Activated T-helper 1 cell treated with anti-CD3 and anti-CD28 coated beads, Interleukin-12 subunit alpha, Interleukin-12 subunit beta, Interleukin-2, Interleukin-4 antibody, amounts not matched to agents 30 ng/mL and 10 ng/mL and 1 ng/mL, durations not matched to agents 14 hours and 24 hours and 36 hours (primary cell): ENCODE data around the gene PPIL1. TPM values are rescaled to one million over a fixed set of nuclear protein-coding genes. Genes with fewer than 3 reads are reported as not detected.

Experiments used
- DNase-seq: peaks from one replicate; pipeline ENCODE4 v3.0.0; 2021; ENCODE audit warnings: low spot score
- H3K27ac Mint-ChIP-seq: one replicate; pipeline ENCODE4 v1.8.0; 2021; ENCODE audit warnings: mild to moderate bottlenecking, mixed read lengths
- H3K27me3 Mint-ChIP-seq: one replicate; pipeline ENCODE4 v1.8.0; 2022; ENCODE audit warnings: mild to moderate bottlenecking, moderate library complexity, mixed read lengths; ENCODE audit not compliant: insufficient read depth
- H3K36me3 Mint-ChIP-seq: one replicate; pipeline ENCODE4 v1.8.0; 2021; ENCODE audit warnings: low read depth, mixed read lengths
- H3K4me1 Mint-ChIP-seq: one replicate; pipeline ENCODE4 v1.8.0; 2021; ENCODE audit warnings: low read depth, mixed read lengths
- H3K4me3 Mint-ChIP-seq: one replicate; pipeline ENCODE4 v1.8.0; 2021; ENCODE audit warnings: mild to moderate bottlenecking, moderate library complexity, mixed read lengths
- H3K9me3 Mint-ChIP-seq: one replicate; pipeline ENCODE4 v1.8.0; 2021; ENCODE audit warnings: mixed read lengths
- intact Hi-C: fragments of 100-400 bp; cut with micrococcal nuclease; formaldehyde crosslinking; loops from one replicate; pipeline ENCODE4 v1.15.1; 2024
- total RNA-seq: library from RNA; stranded (reverse); gene quantifications from 2 replicates; pipeline ENCODE4 v1.2.3, GENCODE V29; 2022

PPIL1 gene
- total RNA-seq, 1 donor from 2014 or later, result 60.2 TPM

- H3K4me1 Mint-ChIP-seq, result no peaks in the 10 kb centered on the region
- no peak overlapping the region for H3K27ac Mint-ChIP-seq
- intact Hi-C loops, result loop anchor here (2.0 kb wide), 1 partner anchor 13 kb away; no protein-coding TSS in a partner anchor
- no peak for DNase-seq
- H3K36me3 Mint-ChIP-seq, result peaks cover 14% of the 10 kb centered on the region
- H3K4me3 Mint-ChIP-seq, result no peak overlapping the region
- H3K9me3 Mint-ChIP-seq, result no peaks in the 10 kb centered on the region
- peaks cover 2% of the 10 kb centered on the region for H3K27me3 Mint-ChIP-seq
These were observed 26.6 kb downstream of the PPIL1 start for GRCh38 chr6:36847991-36848390.

GRCh38 chr6:36847152-36847551, 27.5 kb downstream of the PPIL1 start:
- intact Hi-C loops, result loop anchor here (2.0 kb wide), 1 partner anchor 14 kb away; no protein-coding TSS in a partner anchor
- Mint-ChIP-seq H3K27me3 (peaks cover 2% of the 10 kb centered on the region), H3K4me1 (no peaks in the 10 kb centered on the region), H3K36me3 (peaks cover 8% of the 10 kb centered on the region), H3K27ac (no peak overlapping the region), H3K4me3 (no peak overlapping the region), H3K9me3 (no peaks in the 10 kb centered on the region)
- no peak for DNase-seq

GRCh38 chr6:36845233-36845632, 29.4 kb downstream of the PPIL1 start:
- Mint-ChIP-seq H3K9me3 (no peaks in the 10 kb centered on the region), H3K27me3 (peaks cover 10% of the 10 kb centered on the region), H3K36me3 (peaks cover 2% of the 10 kb centered on the region), H3K4me3 (no peak overlapping the region), H3K27ac (no peak overlapping the region), H3K4me1 (no peaks in the 10 kb centered on the region)
- intact Hi-C loops, result no loop called here
- no peak for DNase-seq

GRCh38 chr6:36844232-36845170, 30.1 kb downstream of the PPIL1 start:
- no peaks in the 10 kb centered on the region for H3K9me3 Mint-ChIP-seq
- no peaks in the 10 kb centered on the region for H3K36me3 Mint-ChIP-seq

GRCh38 chr6:36843170-36843569, 31.4 kb downstream of the PPIL1 start:
- no peak overlapping the region for H3K27ac Mint-ChIP-seq
- DNase-seq, result no peak
- no peaks in the 10 kb centered on the region for H3K9me3 Mint-ChIP-seq
- no peak overlapping the region for H3K4me3 Mint-ChIP-seq
- H3K27me3 Mint-ChIP-seq, result peaks cover 18% of the 10 kb centered on the region
- intact Hi-C loops, result no loop called here
- H3K36me3 Mint-ChIP-seq, result peaks cover 2% of the 10 kb centered on the region
- peaks cover 6% of the 10 kb centered on the region for H3K4me1 Mint-ChIP-seq

More at GRCh38 chr6:36844232-36845170, 30.1 kb downstream of the PPIL1 start:
- Mint-ChIP-seq H3K27me3 (peaks cover 10% of the 10 kb centered on the region), H3K27ac (no peak overlapping the region), H3K4me1 (no peaks in the 10 kb centered on the region), H3K4me3 (no peak overlapping the region)
- DNase-seq, result no peak
- intact Hi-C loops, result no loop called here

GRCh38 chr6:36841756-36842155, 32.8 kb downstream of the PPIL1 start:
- Mint-ChIP-seq H3K9me3 (no peaks in the 10 kb centered on the region), H3K27ac (no peak overlapping the region)

GRCh38 chr6:36840432-36841403, 33.9 kb downstream of the PPIL1 start:
- intact Hi-C loops, result no loop called here
- Mint-ChIP-seq H3K9me3 (no peaks in the 10 kb centered on the region), H3K27ac (no peak overlapping the region), H3K27me3 (peaks cover 37% of the 10 kb centered on the region), H3K36me3 (peaks cover 2% of the 10 kb centered on the region), H3K4me3 (peak overlapping the region; percentile 69), H3K4me1 (peaks cover 6% of the 10 kb centered on the region)
- no peak for DNase-seq

More at GRCh38 chr6:36841756-36842155, 32.8 kb downstream of the PPIL1 start:
- no peak overlapping the region for H3K4me3 Mint-ChIP-seq
- intact Hi-C loops, result no loop called here
- no peak for DNase-seq
- H3K36me3 Mint-ChIP-seq, result peaks cover 2% of the 10 kb centered on the region
- H3K4me1 Mint-ChIP-seq, result peaks cover 6% of the 10 kb centered on the region
- H3K27me3 Mint-ChIP-seq, result peaks cover 30% of the 10 kb centered on the region

- intact Hi-C loops, result no loop called here
- Mint-ChIP-seq H3K4me1 (peaks cover 6% of the 10 kb centered on the region), H3K4me3 (peak overlapping the region; percentile 69), H3K36me3 (peaks cover 2% of the 10 kb centered on the region), H3K9me3 (no peaks in the 10 kb centered on the region), H3K27ac (no peak overlapping the region), H3K27me3 (peaks cover 42% of the 10 kb centered on the region)
- peak; percentile 34 for DNase-seq
These were observed 34.7 kb downstream of the PPIL1 start for GRCh38 chr6:36839749-36840431.

- DNase-seq, result no peak
- H3K27me3 Mint-ChIP-seq, result peaks cover 44% of the 10 kb centered on the region
- peak within 1 kb of the TSS; percentile 78 for H3K4me3 Mint-ChIP-seq
- no peaks in the 10 kb centered on the region for H3K9me3 Mint-ChIP-seq
- H3K36me3 Mint-ChIP-seq, result peaks cover 2% of the 10 kb centered on the region
- H3K27ac Mint-ChIP-seq, result no peak within 1 kb of the TSS
- H3K4me1 Mint-ChIP-seq, result peaks cover 6% of the 10 kb centered on the region
- intact Hi-C loops, result no loop called here
These were observed 35.5 kb downstream of the PPIL1 start, which contains the start of gene CPNE5 for GRCh38 chr6:36838896-36839748. CPNE5 (minus strand) TSS chr6:36839444; CDS start chr6:36839377, 67 bp downstream.

GRCh38 chr6:36837686-36838085, 36.9 kb downstream of the PPIL1 start:
- H3K27ac Mint-ChIP-seq, result no peak overlapping the region
- DNase-seq, result no peak
- peaks cover 2% of the 10 kb centered on the region for H3K36me3 Mint-ChIP-seq
- peak overlapping the region; percentile 24 for H3K4me3 Mint-ChIP-seq
- H3K27me3 Mint-ChIP-seq, result peaks cover 42% of the 10 kb centered on the region
- H3K4me1 Mint-ChIP-seq, result peaks cover 6% of the 10 kb centered on the region
- no peaks in the 10 kb centered on the region for H3K9me3 Mint-ChIP-seq
- intact Hi-C loops, result no loop called here

GRCh38 chr6:36837022-36837339, 37.6 kb downstream of the PPIL1 start:
- Mint-ChIP-seq H3K4me3 (no peak overlapping the region), H3K4me1 (peaks cover 6% of the 10 kb centered on the region), H3K9me3 (no peaks in the 10 kb centered on the region), H3K27me3 (peaks cover 42% of the 10 kb centered on the region), H3K36me3 (peaks cover 2% of the 10 kb centered on the region), H3K27ac (no peak overlapping the region)
- intact Hi-C loops, result no loop called here
- DNase-seq, result no peak
